Measurements from ENCODE around the gene ZBTB20.

DNA sequence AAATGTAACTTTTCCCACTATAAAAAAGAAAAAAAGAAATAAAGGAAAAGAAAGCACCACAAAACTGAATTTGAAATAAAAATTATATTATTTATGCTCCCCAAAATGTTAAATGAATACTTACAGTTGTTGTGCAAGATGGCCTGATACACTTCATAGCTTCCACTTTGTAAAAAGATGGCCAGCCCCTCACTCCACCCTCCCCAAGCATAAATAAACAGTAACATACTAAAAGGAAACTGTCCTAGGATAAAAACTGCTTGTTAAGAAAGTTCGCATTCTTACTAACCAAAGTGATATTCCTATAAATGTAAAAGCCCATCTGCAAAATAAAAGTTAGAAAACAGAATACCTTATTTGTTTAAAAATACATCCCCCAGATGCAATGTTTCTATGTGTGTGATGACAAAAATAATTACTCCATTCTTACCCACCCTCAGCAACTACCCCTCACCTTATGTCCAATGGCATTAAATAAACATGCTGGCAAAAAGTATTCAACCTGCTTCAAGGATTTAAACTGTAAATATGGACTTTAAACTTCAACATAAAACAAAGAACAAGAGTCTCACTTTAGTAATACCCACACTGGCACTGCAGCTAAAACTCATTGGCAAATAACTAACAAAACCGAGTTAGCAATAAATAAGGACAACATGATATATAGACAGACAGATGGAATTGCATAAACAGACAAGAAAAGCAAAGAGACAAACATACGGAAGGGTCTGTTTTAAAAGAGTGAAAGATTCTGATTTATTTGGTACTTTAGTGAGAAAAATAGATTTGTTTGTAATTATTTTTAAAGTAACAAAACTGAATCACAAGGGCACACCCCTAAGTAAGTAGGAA, 47.7 kb downstream of the ZBTB20 start:
- TF ChIP-seq, protein P1, sequence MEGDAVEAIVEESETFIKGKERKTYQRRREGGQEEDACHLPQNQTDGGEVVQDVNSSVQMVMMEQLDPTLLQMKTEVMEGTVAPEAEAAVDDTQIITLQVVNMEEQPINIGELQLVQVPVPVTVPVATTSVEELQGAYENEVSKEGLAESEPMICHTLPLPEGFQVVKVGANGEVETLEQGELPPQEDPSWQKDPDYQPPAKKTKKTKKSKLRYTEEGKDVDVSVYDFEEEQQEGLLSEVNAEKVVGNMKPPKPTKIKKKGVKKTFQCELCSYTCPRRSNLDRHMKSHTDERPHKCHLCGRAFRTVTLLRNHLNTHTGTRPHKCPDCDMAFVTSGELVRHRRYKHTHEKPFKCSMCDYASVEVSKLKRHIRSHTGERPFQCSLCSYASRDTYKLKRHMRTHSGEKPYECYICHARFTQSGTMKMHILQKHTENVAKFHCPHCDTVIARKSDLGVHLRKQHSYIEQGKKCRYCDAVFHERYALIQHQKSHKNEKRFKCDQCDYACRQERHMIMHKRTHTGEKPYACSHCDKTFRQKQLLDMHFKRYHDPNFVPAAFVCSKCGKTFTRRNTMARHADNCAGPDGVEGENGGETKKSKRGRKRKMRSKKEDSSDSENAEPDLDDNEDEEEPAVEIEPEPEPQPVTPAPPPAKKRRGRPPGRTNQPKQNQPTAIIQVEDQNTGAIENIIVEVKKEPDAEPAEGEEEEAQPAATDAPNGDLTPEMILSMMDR (IDR thresholded peaks at IDR 0.05) = no peak
- TF ChIP-seq POLR2A (IDR thresholded peaks at IDR 0.05) = no peak

Measured in right lobe of liver (tissue), 4 donors.